ENCODE data around the gene CD84.
"Not testable (repeated sequence)": the region's sequence is repeated elsewhere in the genome, so short reads cannot be mapped to it uniquely, and the experiment has no call there.

DNA sequence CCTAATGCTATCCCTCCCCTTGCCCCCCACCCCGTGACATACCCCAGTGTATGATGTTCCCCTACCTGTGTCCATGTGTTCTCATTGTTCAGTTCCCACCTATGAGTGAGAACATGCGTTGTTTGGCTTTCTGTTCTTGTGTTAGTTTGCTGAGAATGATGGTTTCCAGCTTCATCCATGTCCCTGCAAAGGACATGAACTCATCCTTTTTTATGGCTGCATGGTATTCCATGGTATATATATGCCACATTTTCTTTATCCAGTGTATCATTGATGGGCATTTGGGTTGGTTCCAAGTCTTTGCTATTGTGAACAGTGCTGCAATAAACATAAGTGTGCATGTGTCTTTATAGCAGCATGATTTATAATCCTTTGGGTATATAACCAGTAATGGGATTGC, 55.5 kb downstream of the CD84 start:
- TF ChIP-seq, protein P1, sequence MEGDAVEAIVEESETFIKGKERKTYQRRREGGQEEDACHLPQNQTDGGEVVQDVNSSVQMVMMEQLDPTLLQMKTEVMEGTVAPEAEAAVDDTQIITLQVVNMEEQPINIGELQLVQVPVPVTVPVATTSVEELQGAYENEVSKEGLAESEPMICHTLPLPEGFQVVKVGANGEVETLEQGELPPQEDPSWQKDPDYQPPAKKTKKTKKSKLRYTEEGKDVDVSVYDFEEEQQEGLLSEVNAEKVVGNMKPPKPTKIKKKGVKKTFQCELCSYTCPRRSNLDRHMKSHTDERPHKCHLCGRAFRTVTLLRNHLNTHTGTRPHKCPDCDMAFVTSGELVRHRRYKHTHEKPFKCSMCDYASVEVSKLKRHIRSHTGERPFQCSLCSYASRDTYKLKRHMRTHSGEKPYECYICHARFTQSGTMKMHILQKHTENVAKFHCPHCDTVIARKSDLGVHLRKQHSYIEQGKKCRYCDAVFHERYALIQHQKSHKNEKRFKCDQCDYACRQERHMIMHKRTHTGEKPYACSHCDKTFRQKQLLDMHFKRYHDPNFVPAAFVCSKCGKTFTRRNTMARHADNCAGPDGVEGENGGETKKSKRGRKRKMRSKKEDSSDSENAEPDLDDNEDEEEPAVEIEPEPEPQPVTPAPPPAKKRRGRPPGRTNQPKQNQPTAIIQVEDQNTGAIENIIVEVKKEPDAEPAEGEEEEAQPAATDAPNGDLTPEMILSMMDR (IDR thresholded peaks at IDR 0.05), result not testable (repeated sequence)
- TF ChIP-seq EZH2 (IDR thresholded peaks at IDR 0.05), result not testable (repeated sequence)

Data from neural progenitor cell (in vitro differentiated cells).